Stimulated activated CD8-positive, alpha-beta memory T cell treated with anti-CD3 and anti-CD28 coated beads, Interleukin-2, amount 100 ng/mL, for 1 hour (primary cell): ENCODE measurements around the gene ZNF618.

Experiments
- DNase-seq, 2 donors: peaks; one replicate each; pipeline ENCODE4 v3.0.0-alpha.2; 2020; ENCODE audit warnings: low read depth in 2 of 2

Gene ZNF618

DNA sequence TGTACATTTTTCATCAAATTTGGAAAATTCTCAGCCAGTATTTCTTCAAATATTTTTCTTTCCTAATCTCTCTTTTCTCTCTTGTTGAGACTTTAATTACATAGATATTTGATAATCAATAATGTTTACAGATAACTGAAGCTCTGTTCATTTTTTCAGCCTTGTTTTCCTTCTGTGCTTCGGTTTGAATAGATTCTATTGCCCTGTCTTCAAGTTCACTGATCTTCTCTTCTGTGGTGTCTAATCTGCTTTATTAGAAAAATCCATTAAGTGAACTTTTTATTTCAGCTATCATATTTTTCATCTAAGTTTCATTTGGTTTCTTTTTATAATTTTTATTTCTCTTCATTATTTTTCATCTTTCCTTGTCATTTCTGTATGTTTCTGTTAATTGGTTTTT lies 147.9 kb downstream of the ZNF618 start:
- no peak for DNase-seq

DNA sequence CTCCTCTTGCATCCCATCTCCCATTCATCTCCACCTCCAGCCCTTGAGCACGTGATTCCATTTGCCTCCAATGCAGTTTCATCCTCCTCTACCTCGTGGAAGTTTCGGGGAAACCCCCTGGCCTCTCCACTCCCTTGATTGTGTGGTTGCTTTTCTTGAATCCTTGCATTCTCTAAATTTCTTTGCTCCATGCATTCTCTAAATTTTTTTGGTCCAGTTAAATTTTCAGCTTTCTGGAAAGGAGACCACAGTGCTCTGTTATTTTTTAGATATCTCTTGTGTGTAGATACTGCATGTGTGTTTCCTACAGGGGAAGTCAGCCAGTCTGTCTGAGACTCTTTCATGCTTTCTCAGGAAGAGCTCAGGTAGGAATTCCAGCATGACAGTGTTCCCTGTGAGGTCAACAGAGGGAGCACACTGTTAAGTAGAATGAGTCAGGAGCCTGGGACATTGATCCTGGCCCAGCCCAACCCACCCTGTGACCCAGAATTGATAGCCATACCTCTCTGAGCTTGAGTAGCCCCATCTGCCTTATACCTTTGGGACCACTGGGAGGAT lies 149.2 kb downstream of the ZNF618 start:
- no peak for DNase-seq

DNA sequence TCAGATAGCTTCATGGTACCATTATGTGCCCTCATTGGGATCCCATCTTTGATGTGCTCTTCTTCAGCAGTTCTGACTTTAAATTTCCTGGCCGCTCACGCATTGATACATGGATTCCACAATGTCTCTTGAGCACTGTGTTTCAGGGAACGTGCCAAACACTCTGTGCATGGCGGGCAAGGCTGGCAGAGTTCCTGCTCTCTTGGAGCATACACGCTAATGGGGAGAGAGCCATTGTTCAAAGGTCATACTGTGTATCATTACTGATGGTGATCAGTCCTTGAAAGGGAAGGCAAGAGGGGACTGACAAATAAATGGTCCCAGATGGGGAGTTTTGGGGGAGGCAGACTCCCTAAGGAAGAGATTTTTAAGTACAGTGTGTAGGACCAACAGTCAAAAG lies 149.7 kb downstream of the ZNF618 start:
- no peak for DNase-seq

DNA sequence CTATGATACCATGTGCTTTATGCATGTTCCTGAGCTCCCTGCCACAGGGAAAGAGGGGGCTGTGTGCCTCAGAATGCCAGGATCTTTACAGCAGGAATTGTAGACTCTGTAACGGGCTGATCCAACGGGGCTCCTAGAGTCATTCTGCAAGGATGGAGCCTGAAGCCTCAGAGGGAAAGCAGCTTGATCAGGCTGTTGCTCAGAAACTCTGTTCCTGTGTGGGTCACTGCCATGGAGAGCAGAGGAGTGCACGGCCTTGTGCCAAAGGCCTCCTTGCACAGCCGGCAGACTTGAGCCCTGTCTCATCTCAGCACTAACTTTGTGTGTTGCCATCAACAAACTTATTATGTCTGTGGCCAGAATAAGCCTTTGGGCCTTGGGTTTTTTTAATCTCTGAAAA lies 150.2 kb downstream of the ZNF618 start:
- no peak for DNase-seq

DNA sequence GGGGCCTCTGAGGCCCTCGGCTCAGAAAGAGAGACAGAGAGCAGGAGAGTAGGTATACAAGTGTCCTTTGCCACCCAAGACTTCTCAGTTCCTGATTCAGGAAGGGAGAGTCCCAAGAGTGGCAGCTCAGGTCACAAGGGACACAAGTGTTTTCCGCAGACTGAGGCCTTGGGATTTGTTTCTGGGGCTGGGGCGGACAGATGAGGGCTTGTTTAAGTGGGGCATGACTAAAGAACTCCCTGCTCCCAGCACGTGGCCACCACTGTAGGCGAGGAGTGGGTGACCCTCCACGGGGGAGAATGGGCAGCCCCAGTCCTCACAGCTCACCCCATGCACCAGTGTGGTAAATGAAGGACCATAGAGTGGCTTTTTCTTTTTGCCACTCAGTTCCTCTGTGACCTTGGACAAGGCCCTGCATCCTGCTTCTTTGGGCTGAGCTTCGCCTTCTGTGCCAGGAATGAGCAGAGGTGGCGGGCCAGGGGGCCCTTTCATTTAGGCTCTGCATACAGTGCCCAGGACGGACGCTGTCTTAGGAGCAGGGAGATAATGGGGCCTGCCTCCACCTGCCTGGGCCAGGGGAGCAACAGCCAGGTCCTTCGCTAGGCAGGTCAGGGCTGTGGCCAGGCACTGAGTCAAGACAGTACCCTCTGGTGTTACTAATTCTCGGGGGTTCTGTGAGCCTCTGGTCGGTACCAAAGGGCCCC lies 151.2 kb downstream of the ZNF618 start:
- no peak for DNase-seq

DNA sequence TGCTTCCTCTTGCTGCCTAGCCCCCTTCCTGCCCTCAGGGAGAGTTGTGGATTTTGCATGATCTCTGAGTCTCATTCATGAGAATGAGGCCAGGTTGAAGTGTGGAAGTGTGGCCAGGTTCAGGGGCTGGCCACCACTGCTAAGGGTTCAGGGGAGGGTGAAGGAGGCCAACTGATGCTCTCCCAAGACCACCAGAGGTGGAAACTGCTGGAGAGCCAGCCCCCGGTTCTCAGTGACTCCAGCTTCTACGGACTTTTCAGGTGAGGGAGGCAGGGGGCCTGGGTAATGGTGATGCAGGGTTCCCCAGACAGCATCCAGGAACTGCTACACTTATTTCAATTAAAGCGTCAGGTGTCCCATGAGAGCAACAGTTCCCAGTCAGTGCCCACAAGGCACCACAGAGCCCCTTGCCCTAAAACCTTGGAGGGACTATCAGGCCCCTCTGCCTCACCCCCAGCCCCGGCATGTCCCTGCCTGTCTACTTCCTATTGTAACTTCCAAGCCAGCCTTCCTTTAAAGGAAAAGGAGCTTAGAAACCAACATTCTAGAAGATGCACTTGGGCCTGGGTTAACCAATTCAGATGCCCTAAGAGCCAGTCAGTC lies 151.9 kb downstream of the ZNF618 start:
- DNase-seq = no peak

DNA sequence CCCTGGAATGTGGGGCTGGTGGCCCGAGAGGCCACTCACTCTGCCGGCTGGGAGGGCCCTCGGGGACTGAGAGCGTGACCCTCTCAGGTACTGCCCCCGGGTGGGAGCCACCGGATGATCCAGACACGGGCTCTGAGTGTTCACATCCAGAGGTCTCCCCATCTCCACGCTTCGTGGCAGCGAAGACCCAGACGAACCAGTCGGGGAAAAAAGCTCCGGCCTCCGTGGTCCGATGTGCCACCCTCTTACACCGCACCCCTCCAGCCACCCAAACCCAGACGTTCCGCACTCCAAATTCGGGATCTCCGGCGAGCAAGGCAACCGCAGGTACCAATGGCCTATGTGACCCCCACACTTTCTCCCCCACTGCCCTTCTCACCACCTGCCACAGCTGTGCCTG lies 152.5 kb downstream of the ZNF618 start:
- no peak for DNase-seq

DNA sequence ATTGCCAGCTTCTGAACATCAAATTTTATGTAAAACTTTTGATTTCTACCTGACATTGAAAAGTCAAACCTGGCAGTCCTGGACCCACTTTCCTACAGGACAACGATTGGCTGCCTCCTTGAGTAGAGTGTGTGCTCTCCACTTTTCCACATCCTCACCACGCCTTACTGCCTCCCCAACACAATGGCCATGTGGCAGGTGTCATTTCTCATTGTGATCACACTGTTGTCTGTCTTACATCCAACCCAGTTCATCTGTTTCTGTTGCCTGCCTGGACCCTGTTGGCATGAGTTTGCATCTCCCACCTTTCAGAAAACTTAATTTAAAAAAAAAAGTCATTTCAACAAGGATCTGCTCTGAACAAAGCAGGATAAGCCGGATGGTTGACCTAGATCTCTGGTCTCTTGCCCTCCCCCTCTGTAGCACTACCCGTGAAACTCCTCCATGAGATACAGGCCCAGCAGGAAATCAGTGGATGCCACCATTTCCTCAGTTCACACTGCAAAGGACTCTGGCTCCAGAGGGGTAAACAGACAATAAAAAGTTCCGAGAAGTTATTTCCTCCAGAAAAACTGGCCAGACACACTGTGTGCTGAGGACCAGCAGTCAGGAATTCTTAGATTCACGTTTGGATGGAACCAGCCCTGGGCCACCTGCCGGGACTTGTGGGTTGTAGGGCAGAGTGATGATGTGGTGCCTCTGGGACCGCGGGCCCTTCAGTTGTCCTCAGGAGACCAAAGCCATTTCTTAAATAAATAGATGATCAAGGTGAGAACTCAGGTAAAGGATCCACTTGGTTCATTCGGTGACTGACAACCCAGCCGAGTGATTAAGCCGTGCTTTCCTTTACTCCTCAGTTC lies 153.4 kb downstream of the ZNF618 start:
- no peak for DNase-seq

DNA sequence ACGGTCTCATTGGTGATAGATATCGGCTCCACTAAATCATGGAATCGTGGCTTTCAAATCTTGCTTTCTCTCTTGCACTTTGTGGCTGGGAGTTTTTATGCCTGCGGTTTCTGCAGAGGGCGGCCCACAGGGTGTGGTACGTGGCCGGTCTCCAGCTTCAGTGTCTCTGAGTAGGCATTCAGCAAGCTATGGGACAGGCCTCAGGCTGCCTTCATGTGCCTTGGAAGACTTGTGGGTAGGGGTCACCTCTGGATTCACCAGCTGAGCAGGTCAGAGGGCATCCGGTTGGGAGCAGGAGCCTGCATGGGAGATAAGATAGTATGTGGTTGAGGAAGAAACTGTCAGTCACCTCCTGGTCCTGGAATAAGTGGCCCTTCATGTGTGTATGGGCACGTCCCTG lies 154.3 kb downstream of the ZNF618 start:
- DNase-seq = no peak

DNA sequence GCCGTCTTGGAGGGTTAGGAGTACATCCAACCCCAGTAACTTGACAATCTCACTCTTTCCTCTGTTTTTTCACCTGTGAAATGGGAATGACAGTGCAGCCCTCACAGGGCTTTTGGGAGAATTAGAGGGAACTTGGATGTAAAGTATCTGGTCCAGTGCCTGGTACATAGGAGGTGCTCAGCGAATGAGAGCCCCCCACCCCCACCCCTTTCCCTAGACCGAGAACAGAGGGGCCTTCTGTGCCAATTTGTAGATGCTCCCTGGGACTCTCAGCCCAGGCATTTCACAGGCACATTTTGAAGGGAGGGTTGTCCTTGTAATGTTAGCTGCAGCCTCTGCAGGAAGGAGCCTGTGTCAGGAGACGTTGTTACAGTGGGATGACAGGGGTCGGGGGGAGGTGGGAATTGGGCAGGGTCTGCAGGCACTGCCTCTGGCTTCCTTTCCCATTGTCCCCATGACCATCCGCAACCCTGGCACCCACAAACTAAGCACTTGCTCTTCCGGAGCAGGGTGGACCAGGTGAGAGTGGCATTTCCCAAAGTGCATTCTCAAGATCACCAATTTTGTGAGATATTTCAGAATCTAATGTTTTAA lies 155.0 kb downstream of the ZNF618 start:
- no peak for DNase-seq

DNA sequence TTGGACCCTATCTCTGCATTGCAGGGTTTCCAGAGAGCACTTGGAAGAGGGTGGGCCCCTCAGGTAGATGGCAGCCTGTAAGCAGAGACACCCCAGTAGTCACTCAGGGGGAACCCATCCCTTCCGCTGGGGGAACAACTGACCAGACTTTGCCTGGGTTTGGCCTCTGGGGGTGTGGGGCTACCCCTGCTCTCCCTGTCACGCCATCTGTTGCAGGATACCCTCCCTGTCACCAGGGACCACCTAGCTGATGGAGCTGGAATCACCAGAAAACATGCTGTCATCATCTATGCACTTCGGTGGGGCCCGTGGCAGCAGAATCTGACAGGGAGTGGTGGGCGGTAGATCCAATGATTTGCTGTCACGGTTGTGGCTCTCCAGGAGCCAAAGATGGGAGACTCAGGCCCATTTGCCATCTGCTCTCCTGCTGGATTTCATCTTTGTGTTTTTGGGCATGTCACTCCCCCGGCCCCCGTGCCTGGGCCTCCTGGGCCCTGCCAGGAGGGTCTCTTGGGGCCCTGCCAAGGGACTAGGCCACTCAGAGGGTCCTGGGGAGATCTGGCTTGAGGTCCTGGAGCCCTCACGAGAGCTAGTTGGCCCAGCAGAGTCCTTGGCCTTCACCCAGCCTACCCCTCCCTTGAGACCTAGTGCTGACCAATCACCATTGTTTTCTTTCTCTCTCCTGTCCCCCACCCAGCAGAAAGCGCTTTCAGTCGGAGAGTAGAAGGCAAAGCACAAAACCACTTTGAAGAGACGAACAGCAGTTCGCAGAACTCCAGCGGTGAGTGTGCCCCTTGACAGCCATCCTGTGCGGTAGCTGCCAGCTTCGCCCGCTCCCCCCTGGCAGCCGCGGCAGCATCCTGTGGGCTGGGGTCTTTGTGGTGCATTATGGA lies 156.1 kb downstream of the ZNF618 start:
- DNase-seq = no peak

DNA sequence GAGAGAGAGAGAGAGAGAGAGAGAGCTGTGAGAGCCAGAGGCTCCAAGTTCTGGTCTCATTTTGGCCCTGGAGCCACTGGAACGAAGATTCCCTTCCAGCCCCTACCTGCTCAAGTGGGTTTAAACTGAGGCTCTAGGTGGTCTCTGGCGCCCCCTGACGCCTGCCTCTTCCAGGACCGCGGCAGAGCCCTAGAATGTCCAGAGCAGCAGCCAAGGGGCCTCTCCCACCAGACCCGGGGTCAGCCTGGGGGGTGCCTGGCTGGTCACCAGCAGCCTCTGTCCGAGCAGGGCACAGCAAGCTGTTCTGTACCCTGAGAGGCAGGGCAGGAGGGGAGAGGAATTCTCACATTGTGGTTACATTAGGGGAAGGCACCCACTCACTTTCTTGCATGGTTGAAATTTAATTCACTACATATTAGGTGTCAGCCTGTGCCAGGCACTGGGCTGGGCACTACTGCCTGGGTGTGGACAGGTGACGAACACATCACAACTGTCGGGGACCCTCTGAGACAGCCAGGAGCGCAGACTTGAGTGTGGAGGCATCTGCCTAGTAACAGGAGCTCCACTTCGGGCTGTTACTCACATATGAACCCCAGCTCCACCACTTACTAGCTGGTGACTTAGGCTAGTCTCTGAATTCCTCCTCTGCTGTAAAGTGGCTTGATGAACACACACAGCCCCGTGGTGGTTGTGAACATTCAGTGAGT lies 157.4 kb downstream of the ZNF618 start:
- DNase-seq = no peak

DNA sequence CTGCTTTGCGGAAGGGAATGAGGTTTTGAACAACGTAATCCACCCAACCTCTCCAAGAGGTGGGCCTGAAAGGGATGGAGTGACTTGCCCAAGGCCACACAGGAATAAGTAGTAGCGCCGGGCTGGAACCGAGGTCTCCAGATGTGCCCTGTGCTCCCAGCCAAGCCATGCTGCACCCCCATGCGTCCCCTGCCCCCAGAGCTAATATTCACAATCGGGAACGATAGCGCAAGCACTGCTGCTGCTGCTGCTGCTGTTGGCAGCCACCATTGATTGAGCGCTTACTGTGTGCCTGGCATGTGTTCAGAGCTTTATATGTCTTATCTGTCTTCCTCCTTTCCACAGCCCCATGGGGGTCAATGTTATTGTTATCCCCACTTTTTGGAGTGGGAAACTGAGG lies 158.1 kb downstream of the ZNF618 start:
- DNase-seq = no peak

DNA sequence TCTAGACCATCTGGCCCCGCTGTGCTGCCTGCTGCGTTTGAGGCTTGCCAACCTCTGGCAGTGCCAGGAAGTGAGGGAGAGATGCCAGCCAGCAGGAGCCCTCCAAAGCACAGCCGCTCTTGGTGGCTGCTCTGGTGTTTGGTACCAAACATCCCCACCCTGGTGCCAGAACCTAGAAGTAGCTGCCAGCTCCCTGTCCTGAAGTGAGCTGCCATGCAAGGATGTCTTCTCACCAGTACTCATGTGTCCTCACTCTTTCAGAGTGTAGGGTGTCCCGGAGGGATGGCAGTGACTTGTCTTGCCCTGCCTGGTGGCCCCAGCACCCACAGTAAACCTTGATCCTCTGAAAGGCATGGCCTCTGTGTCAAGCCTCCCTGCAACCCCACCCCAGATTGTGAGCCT lies 158.6 kb downstream of the ZNF618 start:
- DNase-seq = no peak

DNA sequence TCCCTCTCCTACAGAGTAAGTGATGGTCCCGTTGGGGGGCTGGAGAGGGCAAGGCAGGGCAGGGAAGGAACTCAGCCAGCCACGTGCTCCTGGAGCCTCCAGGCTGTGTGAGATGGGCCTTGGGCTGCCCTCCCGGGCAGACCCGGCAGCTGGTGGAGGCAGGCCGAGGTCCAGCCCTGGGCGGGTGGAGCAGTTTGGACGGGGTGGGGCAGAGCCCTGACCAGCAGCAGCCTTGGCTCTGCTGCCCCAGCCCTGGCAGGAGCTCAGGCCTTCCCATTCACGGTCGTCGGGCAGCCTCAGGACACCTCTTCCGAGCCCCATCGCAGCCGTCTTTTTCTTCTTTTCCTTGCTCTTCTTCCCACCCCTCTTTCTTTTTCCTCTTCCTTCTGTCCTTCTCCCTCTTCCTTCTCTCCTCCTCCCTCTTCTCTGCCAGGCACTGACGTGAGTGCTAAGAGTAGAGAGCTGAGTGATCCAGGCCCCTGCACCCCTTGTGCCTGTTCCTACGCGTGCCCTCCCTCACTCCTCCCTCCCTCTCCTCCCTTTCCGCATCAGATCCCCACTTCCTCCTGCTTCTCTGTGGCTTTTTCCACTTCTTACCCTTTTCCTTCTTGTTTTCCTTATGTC lies 159.2 kb downstream of the ZNF618 start:
- DNase-seq = no peak

DNA sequence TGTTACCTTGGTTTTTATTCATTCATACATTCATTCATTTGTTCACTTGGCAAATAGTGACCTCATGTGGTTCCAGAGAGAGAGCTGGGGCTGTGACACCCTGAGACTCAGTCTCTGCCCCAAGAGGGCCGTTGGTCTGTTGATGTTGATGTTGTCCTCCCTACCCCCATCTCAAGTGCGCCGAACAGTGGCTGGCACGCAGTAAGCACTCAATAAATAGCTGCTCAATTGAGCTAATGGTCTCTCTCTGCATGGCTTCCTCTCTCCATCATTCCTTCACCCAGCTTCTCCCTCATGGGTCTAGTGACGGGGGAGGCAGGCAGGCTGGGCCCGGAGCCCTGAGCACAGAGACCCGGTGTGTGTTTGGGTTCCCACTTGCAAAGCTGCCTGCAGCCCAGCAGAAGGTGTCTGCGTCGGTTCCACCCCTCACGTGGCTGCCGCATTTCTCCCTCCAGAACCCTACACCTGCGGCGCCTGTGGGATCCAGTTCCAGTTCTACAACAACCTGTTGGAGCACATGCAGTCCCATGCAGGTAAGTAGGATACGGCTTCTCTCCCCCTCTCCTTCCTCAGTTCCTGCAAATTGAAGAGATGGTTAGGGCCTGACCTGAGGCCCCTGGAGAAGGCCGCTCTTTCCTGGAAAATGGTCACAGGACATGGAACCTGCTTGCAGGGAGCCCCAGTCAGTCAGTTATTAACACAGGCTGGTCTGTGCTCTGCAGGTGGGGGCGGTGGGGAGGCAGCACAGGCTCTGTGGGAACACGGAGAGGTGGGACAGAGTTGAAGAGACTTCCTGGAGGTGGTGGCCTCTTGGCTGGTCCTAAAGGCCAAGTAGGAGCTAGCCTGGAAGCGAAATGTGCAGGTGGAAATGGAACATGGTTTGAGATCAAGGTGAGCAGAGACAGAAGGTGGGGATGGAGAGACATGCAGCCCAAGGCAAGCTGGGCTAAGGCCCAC lies 160.0 kb downstream of the ZNF618 start:
- DNase-seq = no peak

DNA sequence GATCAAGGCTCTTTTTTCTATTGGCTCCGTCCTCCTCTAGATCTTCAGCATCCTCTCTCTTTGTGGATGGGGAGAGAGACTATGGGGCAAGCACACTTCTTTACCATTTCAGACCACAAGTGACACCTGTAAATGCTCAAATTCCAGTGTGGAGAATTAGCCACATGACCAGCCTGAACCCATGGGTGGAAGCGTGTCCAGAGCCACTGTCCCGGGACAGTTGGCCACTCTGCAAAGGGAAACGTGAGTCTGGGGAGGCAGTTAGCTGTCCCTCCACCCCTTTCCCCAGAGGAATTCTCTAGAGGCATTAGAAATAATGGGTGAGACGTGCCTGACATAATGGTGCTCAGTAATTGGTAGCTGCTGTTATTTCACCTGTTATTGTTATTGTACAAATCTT lies 161.1 kb downstream of the ZNF618 start:
- DNase-seq = no peak

DNA sequence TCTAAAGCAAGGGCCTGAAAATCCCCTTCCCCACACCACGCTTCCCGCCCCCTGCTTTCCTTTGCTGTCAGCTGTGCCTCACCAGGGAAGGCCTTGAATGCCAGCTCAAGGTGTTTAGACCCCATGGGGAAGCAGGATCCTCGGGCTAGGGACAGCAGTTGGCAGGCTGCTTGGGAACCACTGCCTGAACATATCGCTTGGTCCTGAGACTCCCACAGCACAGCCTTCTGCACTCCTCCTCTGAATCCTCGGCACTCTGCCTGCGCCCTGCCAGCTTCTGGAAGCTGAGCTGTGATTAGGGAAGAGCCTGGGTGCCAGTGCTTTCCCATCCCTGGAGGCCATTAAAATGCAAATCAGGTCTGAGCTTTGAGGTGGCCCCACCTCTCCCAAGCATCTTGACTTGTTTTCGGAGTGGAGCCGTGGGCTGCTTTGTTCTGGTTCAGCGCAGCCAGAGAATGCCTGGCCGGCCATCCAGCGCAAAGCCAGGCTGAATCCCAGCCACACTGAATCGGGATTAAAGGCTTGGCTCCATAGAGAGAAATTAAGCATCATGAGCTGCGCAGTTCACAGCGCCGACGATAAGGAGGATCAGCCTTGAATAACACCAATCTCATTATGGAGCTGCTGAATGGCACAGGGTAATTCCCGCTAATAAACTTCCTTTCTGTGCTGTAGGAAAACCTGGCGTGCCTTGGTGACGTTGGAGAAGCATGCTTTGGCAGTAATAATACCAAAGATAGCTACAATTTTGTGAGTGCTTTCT lies 162.0 kb downstream of the ZNF618 start:
- DNase-seq = no peak
